Putamen (tissue), 1 donor: ENCODE results near the gene TM4SF1.

ENCODE experiments used
- DNase-seq: peaks from one replicate; pipeline ENCODE4 v3.0.0-alpha.2; 2016; ENCODE audit warnings: low spot score

Gene TM4SF1

DNA sequence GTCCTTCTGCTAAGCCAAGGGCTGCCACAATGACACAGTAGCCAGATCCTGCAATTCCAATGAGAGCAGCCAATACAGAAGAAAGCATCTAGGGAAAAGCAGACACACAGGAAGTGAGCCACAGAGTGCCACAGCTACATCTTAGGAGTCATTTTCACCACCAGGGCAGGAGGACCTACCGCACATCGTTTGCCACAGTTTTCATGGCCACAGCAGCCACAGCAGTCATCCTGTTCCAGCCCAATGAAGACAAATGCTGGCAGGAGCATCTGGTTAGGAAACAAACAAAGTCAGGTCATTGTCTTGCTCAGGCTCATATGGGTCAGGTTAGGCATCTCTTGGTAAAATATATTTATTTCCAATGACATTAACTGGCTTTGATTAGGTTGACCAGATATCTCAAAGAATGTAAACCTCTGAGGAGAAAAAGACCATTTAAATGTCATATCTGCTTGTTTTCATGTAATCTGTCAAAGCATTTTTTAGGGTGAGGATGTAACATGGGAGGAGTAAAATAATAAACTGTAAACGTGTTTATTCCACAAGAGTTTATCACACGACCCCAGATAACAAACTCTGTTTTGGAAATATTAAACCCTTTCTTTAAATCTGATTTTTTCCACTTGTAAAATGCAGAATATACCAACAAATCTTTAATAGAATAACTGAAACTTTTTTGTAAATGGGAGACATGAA, 1.8 kb downstream of the TM4SF1 start:
- DNase-seq, result no peak

DNA sequence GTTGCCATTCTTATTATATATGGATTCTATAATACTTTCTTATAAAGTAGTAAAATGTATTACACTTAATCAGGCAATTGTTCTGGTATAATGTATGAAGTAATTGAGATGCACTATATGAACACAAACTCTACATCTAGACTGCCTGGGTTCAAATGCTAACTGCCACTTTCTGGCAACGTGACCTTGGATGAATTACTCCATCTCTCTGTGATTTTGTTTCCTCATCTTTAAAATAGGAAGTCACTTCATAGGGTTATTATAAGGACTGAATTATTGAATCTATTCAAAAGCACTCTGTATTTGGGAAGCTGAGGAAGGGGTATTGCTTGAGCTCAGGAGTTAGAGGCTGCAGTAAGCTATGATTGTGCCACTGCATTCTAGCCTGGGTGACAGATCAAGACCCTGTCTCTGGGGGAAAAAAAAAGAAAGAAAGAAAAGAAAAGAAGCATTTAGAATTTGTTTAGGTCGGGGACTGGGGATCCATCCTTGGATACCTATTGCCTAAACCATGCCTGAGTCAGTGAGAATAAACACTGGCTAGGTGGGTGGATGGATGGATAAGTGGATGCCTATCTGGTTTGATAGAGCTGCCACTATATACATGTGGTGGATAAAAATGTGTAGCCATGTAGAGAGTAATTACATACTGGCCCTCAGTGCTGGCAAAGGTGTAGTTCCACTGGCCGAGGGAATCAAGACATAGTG, 2.5 kb downstream of the TM4SF1 start:
- no peak for DNase-seq

DNA sequence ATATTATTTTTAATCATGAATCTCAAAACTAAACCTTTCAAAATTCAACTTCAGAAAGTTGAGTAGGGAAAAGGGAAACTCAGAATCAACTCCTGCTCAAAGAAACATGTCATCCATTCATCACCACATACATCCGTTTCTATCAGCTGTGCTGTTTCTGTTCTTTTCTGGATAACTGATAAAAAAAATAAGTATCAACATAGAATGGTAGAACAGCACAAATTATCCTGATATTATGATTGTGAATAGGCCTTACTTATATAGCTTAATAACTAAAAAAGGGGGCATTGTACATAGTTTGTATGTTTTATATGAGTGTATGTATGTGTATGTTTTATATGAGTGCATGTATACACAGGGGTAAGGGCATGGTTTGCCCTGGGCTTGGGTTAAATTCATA, 3.1 kb downstream of the TM4SF1 start:
- no peak for DNase-seq

DNA sequence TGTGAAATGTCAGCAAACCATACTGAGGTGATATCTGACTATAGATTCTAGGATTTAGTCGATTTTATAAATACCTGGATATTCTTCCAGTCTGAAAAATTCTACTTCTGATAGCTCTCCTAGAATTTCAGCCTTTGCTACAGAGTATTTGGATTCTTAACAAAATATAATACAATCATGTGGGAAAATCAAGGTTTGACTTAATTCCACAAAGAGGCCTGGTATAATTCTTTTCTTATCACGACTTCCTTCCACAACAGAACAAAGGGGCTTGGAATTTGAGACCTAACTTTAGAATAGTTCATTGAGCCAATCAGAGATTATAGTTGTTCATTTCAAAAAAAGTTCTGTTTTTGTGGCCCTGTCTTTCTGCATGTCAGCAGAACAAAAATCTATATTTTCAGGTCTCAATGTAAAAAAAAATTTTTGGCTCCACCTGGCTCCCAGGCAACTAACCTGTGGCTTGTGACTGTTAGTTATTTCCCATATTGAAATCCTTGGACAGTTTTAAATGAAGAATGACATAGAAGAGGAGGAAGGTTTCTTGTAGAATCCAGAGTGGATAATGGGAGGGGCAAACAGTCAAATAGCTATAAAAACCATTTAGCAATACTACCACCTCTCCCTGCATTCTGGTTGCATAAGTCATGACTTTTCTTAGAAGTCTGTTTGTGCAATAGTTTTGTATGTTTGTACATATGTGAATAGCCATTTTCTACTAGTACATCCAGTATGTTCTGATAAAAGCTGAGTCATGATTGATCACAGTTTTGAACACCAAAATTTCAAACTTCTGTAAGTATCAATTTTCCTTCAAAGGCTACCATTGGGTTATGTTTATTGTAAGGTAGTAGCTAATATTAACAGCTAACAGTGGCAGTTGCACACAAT, 4.0 kb downstream of the TM4SF1 start:
- no peak for DNase-seq

DNA sequence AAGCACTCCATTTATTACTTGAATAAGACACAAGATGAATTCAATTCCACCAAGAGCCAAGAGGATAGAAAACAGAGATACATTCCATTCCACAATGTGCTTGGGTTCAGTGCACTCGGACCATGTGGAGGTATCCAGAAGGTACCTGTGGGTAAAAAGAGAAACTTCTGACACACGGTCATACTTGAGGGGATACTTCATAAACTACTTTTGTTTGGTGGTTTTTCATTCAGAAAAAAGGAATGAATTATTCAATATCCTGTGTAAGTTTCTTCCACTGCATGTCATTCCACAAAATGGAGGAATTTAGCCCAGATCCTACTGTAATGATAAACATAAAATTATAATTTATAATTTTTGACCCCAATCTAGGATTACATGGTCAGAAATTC, 5.7 kb downstream of the TM4SF1 start:
- DNase-seq, result no peak

DNA sequence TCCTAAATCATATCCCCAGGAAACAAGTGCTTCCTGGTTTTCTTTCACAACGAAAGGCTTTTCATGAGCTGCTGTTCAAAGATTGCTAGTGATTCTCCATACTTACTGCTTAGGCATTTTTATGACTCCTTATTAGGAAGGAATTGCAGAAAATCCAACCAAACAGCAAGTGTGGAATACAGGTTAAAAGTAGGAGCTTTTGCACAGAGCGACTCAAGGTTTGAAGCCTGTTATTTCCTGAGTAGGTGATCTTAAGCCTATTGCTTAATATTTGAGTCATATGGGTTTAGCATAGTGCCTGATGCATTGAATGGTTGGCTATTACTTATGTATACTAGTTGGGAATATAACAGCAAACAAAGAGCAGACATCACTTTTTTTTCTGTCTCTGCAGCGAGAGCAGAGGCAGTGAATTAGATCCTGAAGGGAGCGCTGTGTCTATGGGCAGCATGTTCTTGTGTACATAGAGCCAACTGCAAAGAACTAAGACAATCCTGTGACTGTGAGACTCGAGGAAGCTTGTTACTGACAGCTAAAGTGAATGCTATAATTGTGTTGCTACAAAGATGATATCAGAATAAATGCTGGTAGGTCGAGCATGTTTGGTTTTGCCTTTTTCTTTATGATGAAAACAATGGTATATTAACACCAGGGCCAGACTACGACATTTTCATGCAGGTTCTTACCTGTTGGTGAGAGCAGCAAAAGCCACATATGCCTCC, 6.3 kb downstream of the TM4SF1 start:
- DNase-seq, result no peak

DNA sequence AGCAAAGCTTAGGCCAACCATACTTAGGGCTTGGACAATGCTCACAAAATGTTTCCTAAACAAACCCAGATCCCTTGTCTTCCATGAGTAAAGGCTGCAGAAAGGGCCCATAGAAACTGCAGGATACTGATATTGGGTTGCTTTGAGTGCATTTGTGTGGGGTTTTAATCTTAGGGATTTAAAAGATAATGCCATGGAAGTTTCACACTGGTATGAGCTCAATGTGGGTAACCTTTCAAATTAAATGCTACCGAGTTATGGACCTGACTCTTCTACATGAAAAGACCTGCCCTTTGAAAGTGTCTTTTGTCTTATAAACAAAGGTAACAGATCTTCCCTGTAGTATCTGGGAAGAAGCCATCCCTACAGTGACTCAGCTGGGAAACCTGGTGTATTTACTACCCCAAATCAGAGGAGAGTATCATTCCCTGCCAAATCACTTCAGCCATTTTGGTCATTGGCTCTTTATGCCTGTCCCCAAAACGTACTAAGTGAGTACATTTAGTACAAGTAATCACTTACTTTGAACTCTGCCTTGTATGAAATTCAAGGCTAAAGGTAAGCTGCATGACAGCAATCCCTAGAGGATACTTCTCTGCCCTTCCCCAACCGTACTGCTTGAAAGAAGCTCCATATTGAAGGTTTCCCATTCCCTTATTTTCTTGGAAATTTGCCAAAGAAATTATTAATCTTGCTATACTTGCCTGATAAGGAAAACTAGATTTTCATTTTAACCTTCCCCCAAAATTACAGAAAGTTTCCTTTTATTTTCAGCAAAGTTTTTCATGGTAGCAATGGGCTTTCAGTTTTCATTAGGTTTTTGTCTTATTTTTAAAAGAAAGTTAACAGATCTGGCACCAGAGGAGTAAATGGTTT, 7.2 kb downstream of the TM4SF1 start:
- DNase-seq, result no peak

DNA sequence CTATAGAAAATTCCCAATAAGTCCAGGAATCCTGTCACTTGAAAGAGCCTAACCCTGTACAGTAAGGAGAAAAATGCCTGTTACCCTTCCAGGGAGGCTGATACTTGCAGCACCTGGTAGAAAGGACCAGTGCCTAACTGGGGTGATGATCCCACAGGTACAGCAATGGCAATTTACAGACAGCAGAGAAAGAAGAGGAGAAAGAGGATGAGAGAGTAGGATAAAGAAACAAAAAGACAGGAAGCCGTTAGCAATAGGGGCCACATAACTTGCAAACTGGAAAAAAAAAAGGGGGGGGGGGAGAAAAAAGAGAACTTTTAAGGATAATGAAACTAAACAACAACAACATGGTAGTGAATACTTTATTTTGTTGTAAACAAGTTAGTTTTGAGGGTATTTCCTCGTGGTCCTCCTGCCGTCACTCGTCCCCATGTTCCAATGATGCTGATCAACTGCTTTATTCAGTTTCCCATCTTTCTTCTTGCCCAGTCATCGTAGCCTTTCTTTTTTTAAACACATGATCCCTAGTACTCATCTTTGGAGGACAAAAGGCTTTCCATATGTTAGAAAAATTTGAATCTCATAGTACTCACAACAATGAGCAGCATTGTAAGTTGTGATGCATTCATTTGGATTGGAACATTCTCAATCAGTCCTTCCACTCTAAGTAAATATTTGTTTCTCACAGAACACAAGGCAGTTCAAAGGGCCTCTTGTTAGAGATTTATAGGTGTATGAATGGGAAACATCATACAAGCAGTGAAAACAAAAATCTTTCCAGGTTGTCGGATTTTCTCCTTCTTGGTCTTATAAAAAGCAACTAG, 8.6 kb downstream of the TM4SF1 start:
- DNase-seq, result no peak

DNA sequence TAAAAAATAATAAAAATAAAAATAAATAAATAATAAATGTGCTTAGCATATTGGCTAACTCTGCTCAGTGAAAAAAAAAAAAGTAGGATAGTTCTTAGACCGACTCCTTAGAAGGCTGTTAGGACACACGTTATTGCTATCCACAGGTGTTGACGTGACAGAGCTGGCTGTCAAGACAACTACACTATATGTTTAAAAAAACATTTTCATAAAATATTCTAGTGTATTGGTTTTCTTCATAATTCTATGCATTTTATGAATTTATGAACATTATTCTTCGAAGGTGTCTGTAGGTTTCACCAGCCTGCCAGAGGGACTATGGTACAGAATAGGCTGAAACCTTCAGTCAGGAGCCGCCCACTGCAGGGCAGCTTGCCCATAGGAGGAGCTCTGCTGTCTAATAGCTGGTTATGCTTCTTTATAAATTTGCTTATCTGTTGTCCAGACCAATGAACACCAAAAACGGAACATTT, 9.2 kb downstream of the TM4SF1 start:
- no peak for DNase-seq

DNA sequence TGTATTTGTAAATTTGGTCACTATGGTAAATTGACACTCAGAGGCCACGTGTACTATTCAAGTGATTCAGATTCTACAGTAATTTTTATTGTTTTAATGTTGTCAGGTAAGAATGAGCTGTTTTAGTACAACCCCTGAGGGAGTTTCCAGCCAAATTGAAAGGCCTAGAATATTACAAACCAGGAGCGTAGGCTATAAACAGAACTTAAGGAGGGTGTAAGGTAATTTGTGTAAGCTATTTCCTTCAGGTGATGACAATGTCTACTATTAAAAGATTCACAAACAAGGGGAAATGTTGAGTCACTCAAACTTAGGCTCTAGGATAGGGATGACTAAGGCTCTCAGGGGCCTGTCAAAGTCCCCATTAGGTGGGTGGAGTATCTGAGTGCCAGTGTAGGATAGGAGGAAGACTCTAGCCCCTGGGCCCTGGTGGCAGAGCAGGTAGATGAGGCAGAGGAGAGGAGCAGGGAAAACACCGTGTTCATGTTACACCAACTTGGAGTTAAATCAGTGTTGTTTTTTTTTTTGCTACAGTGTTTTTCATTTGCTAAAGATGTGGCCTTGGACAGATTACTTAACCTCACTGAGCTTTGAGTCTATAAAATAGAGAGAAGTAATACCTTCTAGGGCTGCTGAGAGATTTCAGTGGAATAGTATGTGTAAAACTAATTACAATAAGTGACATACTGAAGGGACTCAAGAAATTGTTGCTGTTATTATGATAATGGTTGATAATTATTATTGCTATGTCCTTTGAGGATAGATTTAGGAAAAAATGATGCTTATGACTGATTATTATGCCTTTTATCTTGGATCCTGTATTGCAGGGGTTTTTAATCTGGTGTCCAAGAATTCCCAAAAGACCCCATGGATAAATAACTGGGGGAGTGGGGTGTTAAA, 10.3 kb downstream of the TM4SF1 start:
- no peak for DNase-seq

DNA sequence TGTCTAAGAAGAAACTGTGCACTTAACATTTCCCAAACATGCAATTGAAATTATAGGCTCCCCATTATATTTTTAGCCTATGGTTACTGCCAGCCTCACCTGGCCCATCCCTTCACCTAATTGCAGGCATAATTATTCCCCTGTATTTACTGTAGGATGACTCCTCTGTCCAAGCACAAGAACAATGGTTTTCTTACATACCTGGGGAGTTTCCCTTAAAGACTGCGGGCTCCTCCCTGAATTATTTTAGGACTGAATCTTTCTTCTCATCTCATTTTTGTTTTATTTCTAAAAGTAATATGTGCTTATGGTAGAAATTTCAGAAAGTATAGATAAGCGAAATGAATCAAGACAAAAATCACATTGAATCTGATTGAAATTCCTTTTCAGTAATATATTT, 11.4 kb downstream of the TM4SF1 start:
- no peak for DNase-seq

DNA sequence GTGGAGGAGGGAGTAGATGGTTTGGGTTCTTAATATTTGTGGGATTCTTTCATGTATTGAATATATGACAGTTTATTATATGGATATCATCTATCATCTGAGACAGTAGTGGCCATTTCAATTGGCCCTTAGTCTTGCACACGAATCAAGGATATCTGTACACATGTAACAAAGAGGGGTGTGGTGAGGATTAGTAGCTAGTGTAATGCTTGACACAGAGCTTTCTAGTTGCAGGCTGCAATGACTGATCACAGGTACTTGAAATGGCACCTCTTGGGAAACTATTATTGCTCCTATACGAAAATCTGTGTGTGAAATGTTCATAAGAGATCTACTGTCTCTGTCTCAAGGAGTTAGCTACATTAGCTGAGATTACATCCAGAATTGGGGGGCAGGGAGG, 12.8 kb downstream of the TM4SF1 start:
- no peak for DNase-seq

DNA sequence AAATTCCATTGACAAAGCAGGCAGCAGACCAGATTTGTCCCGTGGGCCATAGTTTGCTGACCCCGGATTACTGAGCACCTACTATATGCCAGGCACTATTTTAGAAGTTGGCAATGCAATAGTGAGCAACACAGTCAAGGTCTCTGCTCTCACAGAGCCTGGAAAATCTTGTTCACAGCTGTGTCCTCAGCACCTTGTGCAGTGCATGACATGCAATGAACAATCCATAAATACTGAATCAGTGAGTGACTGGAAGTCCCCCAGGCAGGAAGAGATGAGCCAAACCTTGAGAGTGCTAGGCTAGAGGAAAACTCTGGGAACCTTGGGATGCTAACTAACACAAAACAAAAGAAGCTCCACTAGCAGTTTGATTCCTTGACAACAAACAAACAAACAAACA, 14.4 kb downstream of the TM4SF1 start:
- DNase-seq, result no peak

DNA sequence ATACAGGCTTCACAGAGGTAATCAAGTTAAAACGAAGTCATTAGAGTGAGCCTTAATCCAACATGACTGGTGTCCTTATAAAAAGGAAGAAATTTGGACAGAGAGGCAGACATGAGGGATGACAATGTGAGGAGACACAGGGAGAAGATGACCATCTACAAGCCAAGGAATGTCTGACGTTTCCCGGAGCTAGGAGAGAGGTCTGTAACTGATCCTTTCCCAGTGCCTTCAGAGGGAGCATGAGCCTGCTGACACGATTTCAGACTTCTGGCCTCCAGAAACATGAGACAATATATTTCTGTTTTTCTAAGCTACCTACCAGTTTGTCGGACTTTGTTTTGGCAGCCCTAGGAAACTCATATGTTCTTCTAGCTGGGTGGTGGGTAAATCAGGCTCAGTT, 15.1 kb downstream of the TM4SF1 start:
- DNase-seq, result no peak

DNA sequence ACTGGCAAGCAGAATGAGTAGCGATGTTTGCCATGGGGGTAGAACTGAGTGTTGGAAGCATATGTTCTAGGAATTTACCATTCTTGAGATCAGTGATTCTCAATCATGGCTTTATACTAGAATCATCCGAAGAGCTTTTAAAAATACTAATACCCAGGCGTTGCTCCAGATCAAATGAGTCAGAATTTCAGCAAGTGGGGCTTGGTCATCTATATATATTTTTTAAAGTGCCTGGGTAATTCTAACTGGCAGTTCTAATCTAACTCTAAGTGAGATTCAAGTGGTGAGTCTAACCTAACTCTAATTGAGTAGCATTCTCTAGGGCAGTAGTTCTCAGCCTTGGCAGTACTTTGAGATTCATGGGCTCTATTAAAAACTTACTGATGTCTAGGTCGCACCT, 20.8 kb downstream of the TM4SF1 start:
- no peak for DNase-seq

DNA sequence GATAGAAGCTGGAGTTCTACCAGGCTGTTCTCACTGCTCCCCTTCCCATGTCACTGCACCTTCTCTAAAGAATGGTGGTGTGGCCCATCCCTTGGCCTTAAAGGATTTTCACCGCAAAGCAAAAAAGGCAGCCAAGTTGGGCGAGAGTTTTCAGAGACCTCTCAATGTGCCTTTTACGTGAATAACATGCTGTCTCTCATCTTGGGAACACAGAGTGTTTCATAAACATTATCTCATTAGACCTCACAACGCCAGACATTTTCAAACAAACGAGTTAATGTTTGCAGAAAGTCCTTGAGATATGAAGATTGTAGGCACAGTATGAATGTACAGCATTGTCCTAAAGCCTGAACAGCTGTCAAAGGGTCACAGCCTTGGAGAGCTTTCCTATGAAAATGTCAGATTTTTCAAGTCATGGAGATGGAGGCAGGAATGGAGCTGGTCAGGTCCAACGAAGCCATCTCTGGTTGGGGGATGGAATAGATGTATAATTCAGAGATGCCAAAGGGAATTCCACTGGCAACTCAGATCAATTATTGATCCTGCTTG, 21.3 kb downstream of the TM4SF1 start:
- no peak for DNase-seq

DNA sequence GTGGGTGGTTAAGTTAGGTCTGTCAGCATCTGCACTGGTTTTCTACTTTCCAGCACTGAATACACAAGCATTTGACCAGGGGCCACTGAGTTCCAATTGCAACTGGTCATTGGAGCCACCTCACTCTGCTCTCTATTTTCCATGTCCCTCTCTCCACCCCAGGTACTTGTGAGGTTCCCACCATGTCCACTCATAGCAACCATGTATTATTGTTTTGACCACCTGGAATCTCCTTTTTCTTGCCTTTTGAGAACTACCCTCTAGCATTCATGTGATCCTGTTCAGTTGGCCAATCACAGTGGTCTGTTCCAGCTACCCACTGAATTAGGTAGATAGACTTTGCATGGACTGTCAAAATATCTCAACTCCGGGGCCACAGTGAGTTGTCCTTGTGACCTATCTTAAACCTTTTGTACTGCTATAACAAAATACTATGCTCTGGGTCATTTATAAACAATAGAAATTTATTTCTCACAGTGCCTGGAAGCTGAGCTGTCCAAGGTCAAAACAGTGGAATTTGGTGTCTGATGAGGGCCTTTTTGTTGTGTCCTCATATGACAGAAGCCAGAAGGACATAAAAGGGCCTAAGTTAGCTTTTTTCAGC, 23.8 kb downstream of the TM4SF1 start:
- no peak for DNase-seq

DNA sequence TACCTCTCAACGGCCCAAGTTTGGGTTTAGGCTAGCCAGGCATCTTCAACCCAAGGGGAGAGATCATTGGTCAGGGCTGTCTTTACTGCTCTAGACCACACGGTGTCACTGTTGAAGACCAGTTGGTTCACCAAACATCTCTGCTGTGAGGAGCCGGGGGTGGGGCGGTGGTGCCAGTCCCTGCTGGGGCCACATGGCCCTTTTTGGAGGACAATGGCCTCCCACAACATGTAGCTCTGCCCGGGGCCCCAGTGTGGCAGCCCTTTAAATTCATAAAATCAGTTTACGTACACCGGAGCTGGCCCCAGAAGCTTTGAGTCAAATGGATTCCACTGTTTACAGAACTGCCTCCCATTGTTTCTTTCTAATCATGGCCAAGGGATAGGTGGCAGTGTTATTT, 24.9 kb downstream of the TM4SF1 start:
- no peak for DNase-seq
